ENCODE results near the gene PPID.
"Not testable (repeated sequence)": the region's sequence is repeated elsewhere in the genome, so short reads cannot be mapped to it uniquely, and the experiment has no call there.

The PPID gene

GRCh38 chr4:158722917-158723793 is at the start of gene PPID:
Gene PPID (minus strand): TSS chr4:158723396. CDS start chr4:158723288, 108 bp downstream.
- H3K4me3 ChIP-seq (ENCODE audit: low read length), result peak within 1 kb of the TSS; percentile 91
- no peak for TF ChIP-seq ZNF274 (IDR thresholded peaks at IDR 0.05; ENCODE audit: low read depth, low read length)

- TF ChIP-seq ZNF274 (IDR thresholded peaks at IDR 0.05; ENCODE audit: low read depth, low read length), result no peak
- H3K4me3 ChIP-seq (ENCODE audit: low read length), result no peak overlapping the region
Observed at GRCh38 chr4:158771776-158772175, 48.6 kb upstream of the PPID start.

- H3K4me3 ChIP-seq (ENCODE audit: low read length), result no peak overlapping the region; the same call in 1 of the 2 replicates
Observed at GRCh38 chr4:158770671-158771070, 47.5 kb upstream of the PPID start.

GRCh38 chr4:158769175-158769921 is 46.2 kb upstream of the PPID start:
- TF ChIP-seq ZNF274 (IDR thresholded peaks at IDR 0.05; ENCODE audit: low read depth, low read length), result no peak
- peak overlapping the region; percentile 71 for H3K4me3 ChIP-seq (ENCODE audit: low read length)

More at GRCh38 chr4:158770671-158771070, 47.5 kb upstream of the PPID start:
- TF ChIP-seq ZNF274 (IDR thresholded peaks at IDR 0.05; ENCODE audit: low read depth, low read length), result no peak

- TF ChIP-seq ZNF274 (IDR thresholded peaks at IDR 0.05; ENCODE audit: low read depth, low read length), result no peak
- peak within 1 kb of the TSS; percentile 71 for H3K4me3 ChIP-seq (ENCODE audit: low read length)
Observed at GRCh38 chr4:158768555-158769174, 45.5 kb upstream of the PPID start, which contains the start of gene FNIP2. Gene FNIP2 (plus strand): TSS chr4:158769026. CDS start chr4:158769213, 187 bp downstream.

GRCh38 chr4:158767451-158767850 is 44.3 kb upstream of the PPID start:
- H3K4me3 ChIP-seq (ENCODE audit: low read length), result no peak overlapping the region
- no peak for TF ChIP-seq ZNF274 (IDR thresholded peaks at IDR 0.05; ENCODE audit: low read depth, low read length)

- no peak for TF ChIP-seq ZNF274 (IDR thresholded peaks at IDR 0.05; ENCODE audit: low read depth, low read length)
- no peak overlapping the region for H3K4me3 ChIP-seq (ENCODE audit: low read length)
Observed at GRCh38 chr4:158766434-158767044, 43.3 kb upstream of the PPID start.

GRCh38 chr4:158763462-158763861 is 40.3 kb upstream of the PPID start:
- no peak overlapping the region for H3K4me3 ChIP-seq (ENCODE audit: low read length)
- no peak for TF ChIP-seq ZNF274 (IDR thresholded peaks at IDR 0.05; ENCODE audit: low read depth, low read length)

GRCh38 chr4:158762553-158762952 is 39.4 kb upstream of the PPID start:
- no peak overlapping the region for H3K4me3 ChIP-seq (ENCODE audit: low read length)
- TF ChIP-seq ZNF274 (IDR thresholded peaks at IDR 0.05; ENCODE audit: low read depth, low read length), result no peak

GRCh38 chr4:158760866-158761265 is 37.7 kb upstream of the PPID start:
- TF ChIP-seq ZNF274 (IDR thresholded peaks at IDR 0.05; ENCODE audit: low read depth, low read length), result no peak

GRCh38 chr4:158759539-158759938 is 36.3 kb upstream of the PPID start:
- not testable (repeated sequence) for H3K4me3 ChIP-seq (ENCODE audit: low read length)

More at GRCh38 chr4:158760866-158761265, 37.7 kb upstream of the PPID start:
- no peak overlapping the region for H3K4me3 ChIP-seq (ENCODE audit: low read length)

- no peak for TF ChIP-seq ZNF274 (IDR thresholded peaks at IDR 0.05; ENCODE audit: low read depth, low read length)
- H3K4me3 ChIP-seq (ENCODE audit: low read length), result no peak overlapping the region
Observed at GRCh38 chr4:158758703-158759102, 35.5 kb upstream of the PPID start.

- H3K4me3 ChIP-seq (ENCODE audit: low read length), result no peak overlapping the region
- no peak for TF ChIP-seq ZNF274 (IDR thresholded peaks at IDR 0.05; ENCODE audit: low read depth, low read length)
Observed at GRCh38 chr4:158758142-158758541, 34.9 kb upstream of the PPID start.

GRCh38 chr4:158756588-158756987 is 33.4 kb upstream of the PPID start:
- TF ChIP-seq ZNF274 (IDR thresholded peaks at IDR 0.05; ENCODE audit: low read depth, low read length), result no peak
- no peak overlapping the region for H3K4me3 ChIP-seq (ENCODE audit: low read length)

- not testable (repeated sequence) for H3K4me3 ChIP-seq (ENCODE audit: low read length)
Observed at GRCh38 chr4:158755819-158756218, 32.6 kb upstream of the PPID start.

All from GM08714 (cell line).